MCF 10A (cell line): ENCODE measurements around the gene NID2. TPM values are rescaled to one million over a fixed set of nuclear protein-coding genes. Genes with fewer than 3 reads are reported as not detected.
A peak's percentile ranks its signal among the peaks of the same experiment; 100 is the strongest.

Source experiments
- BruUV-seq: library from RNA; stranded (reverse); fragments of 400-500 nt; replicated peaks from 2 replicates; lab custom pipeline; 2021; lab: Mats Ljungman, UMichigan
- CTCF ChIA-PET: fragments of 300-600 bp; sonication (Branson Sonifier 250); formaldehyde crosslinking; extraction: SDS; loops from one replicate; lab custom pipeline; 2021; ENCODE audit warnings: antibody characterized with exemption, inconsistent platforms; lab: Yijun Ruan, JAX
- POLR2A ChIA-PET: fragments of 300-600, 350-650 bp; sonication (Branson Sonifier 250); formaldehyde crosslinking; extraction: SDS; loops from one replicate; lab custom pipeline; 2020; ENCODE audit warnings: antibody characterized with exemption, inconsistent platforms; lab: Yijun Ruan, JAX
- DNase-seq: peaks from one replicate; pipeline ENCODE4 v3.0.0-alpha.2; 2018; ENCODE audit not compliant: unreplicated experiment
- H3K27ac Mint-ChIP-seq: one replicate; pipeline ENCODE4 v1.8.0; 2022; ENCODE audit warnings: mild to moderate bottlenecking, low read depth, mixed read lengths; ENCODE audit not compliant: unreplicated experiment
- H3K27me3 Mint-ChIP-seq: one replicate; pipeline ENCODE4 v1.8.0; 2022; ENCODE audit warnings: mixed read lengths; ENCODE audit not compliant: insufficient read depth, unreplicated experiment
- H3K36me3 Mint-ChIP-seq: one replicate; pipeline ENCODE4 v1.8.0; 2022; ENCODE audit warnings: mild to moderate bottlenecking, moderate library complexity, mixed read lengths; ENCODE audit not compliant: insufficient read depth, unreplicated experiment
- H3K4me1 Mint-ChIP-seq: one replicate; pipeline ENCODE4 v1.8.0; 2022; ENCODE audit warnings: mixed read lengths; ENCODE audit not compliant: insufficient read depth, unreplicated experiment
- H3K4me3 Mint-ChIP-seq: one replicate; pipeline ENCODE4 v1.8.0; 2022; ENCODE audit warnings: mild to moderate bottlenecking, moderate library complexity, mixed read lengths; ENCODE audit not compliant: unreplicated experiment
- H3K9me3 Mint-ChIP-seq: one replicate; pipeline ENCODE4 v1.8.0; 2022; ENCODE audit warnings: mixed read lengths; ENCODE audit not compliant: unreplicated experiment
- CTCF ChIP-seq: fragments of 200-600 bp; IDR thresholded peaks from one replicate; pipeline ENCODE4 v1.8.0; 2022; ENCODE audit warnings: antibody characterized with exemption, mild to moderate bottlenecking; ENCODE audit not compliant: unreplicated experiment
- intact Hi-C: fragments of 100-400 bp; cut with micrococcal nuclease; formaldehyde crosslinking; loops from 2 replicates; pipeline ENCODE4 v1.14.1; 2022
- total RNA-seq: library from RNA; stranded (reverse); gene quantifications from 2 replicates; pipeline ENCODE4 v1.2.3, GENCODE V29; 2022

Gene NID2
- total RNA-seq, 1 experiment from 2014 or later, result not detected

GRCh38 chr14:51962711-51963110 is 106.1 kb downstream of the NID2 start:
- ChIA-PET POLR2A (interaction anchor here (0.8 kb wide), 1 partner anchor 16 kb away, joined by 3 read pairs; no protein-coding TSS in a partner anchor), CTCF (interaction anchor here (0.8 to 1.3 kb wide), 3 partner anchors 16 to 29 kb away, joined by 3 to 7 read pairs (median 4); no protein-coding TSS in a partner anchor)
- H3K36me3 Mint-ChIP-seq, result peaks cover 7% of the 10 kb centered on the region
- H3K27ac Mint-ChIP-seq, result no peak overlapping the region
- TF ChIP-seq CTCF, result no peak
- no peaks in the 10 kb centered on the region for H3K27me3 Mint-ChIP-seq
- H3K4me1 Mint-ChIP-seq, result peaks cover 24% of the 10 kb centered on the region
- peaks cover 24% of the 10 kb centered on the region for H3K9me3 Mint-ChIP-seq
- BruUV-seq, result no TSS peak
- DNase-seq, result no peak
- intact Hi-C loops, result no loop called here
- no peak overlapping the region for H3K4me3 Mint-ChIP-seq

GRCh38 chr14:51960866-51961265 is 108.0 kb downstream of the NID2 start:
- ChIA-PET CTCF (interaction anchor here (0.5 to 0.7 kb wide), 2 partner anchors 10 to 171 kb away, joined by 3 to 4 read pairs; no protein-coding TSS in a partner anchor), POLR2A (no interaction called here)
- no peak for DNase-seq
- H3K27ac Mint-ChIP-seq, result no peak overlapping the region
- H3K36me3 Mint-ChIP-seq, result peaks cover 7% of the 10 kb centered on the region
- TF ChIP-seq CTCF, result no peak
- peaks cover 24% of the 10 kb centered on the region for H3K9me3 Mint-ChIP-seq
- H3K4me3 Mint-ChIP-seq, result no peak overlapping the region
- no peaks in the 10 kb centered on the region for H3K27me3 Mint-ChIP-seq
- intact Hi-C loops, result no loop called here
- peaks cover 24% of the 10 kb centered on the region for H3K4me1 Mint-ChIP-seq
- BruUV-seq, result no TSS peak

GRCh38 chr14:51959928-51960327 is 108.9 kb downstream of the NID2 start:
- no peak overlapping the region for H3K4me3 Mint-ChIP-seq
- H3K36me3 Mint-ChIP-seq, result peaks cover 7% of the 10 kb centered on the region
- H3K4me1 Mint-ChIP-seq, result peaks cover 24% of the 10 kb centered on the region
- DNase-seq, result no peak
- no peaks in the 10 kb centered on the region for H3K27me3 Mint-ChIP-seq
- ChIA-PET CTCF (interaction anchor here (1.5 kb wide), 1 partner anchor 20 kb away, joined by 3 read pairs; no protein-coding TSS in a partner anchor), POLR2A (no interaction called here)
- peaks cover 24% of the 10 kb centered on the region for H3K9me3 Mint-ChIP-seq
- intact Hi-C loops, result no loop called here
- H3K27ac Mint-ChIP-seq, result no peak overlapping the region
- no TSS peak for BruUV-seq
- TF ChIP-seq CTCF, result no peak

DNA sequence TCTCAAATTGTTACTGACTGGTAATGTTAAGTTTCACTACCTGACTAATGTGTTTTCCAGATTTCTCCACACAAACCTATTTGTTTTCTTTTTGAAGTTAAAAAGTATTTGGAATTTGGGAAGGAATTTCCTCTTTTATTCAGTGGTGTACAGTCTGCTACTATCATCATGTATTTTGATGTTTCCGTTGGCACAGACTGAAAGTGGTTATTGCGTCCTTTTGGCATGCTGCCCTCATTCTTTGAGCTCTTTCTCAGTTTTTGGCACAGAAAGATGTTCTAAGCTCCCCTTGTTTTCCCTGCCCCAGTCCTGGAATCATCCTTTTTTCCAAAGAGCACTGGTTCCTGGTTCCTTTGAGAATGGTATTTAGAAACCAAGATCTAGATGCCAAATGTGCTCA is 110.9 kb downstream of the NID2 start:
- Mint-ChIP-seq H3K36me3 (peaks cover 7% of the 10 kb centered on the region), H3K4me1 (peaks cover 17% of the 10 kb centered on the region), H3K9me3 (peaks cover 24% of the 10 kb centered on the region), H3K4me3 (no peak overlapping the region), H3K27ac (peak overlapping the region; percentile 20), H3K27me3 (no peaks in the 10 kb centered on the region)
- ChIA-PET POLR2A (no interaction called here), CTCF (interaction anchor here (0.6 kb wide), 1 partner anchor 130 kb away, joined by 6 read pairs; no protein-coding TSS in a partner anchor)
- peak; percentile 85 for DNase-seq
- no TSS peak for BruUV-seq
- TF ChIP-seq CTCF, result no peak
- intact Hi-C loops, result no loop called here

Other genes starting within 250 kb of the NID2 start
- gene GNG2, start 208.4 kb downstream of the NID2 start, total RNA-seq, result 0.28 and 0.64 TPM in 2 replicates
- 285 and 358 TPM in 2 replicates for gene RTRAF, start 79.5 kb downstream of the NID2 start, total RNA-seq
- not detected in 2 replicates for gene PTGDR, start 198.6 kb upstream of the NID2 start, total RNA-seq
- gene PTGER2, start 245.3 kb upstream of the NID2 start, total RNA-seq, result 0.12 TPM in 2 replicates